HEK293 (cell line): ENCODE data around the gene PAK6.

ENCODE experiments used
- ZFP37 ChIP-seq: fragments of 450-650 bp; formaldehyde crosslinking; IDR thresholded peaks from 2 replicates; pipeline ENCODE4 v1.5.1; 2016; ENCODE audit warnings: missing biosample characterization, missing genetic modification characterization
- ZNF10 ChIP-seq: fragments of 450-650 bp; formaldehyde crosslinking; IDR thresholded peaks from 2 replicates; pipeline ENCODE4 v1.5.1; 2017; ENCODE audit warnings: missing biosample characterization, missing genetic modification characterization
- ZNF121 ChIP-seq: fragments of 450-650 bp; formaldehyde crosslinking; IDR thresholded peaks from 2 replicates; pipeline ENCODE4 v1.5.1; 2016; ENCODE audit warnings: missing biosample characterization, missing genetic modification characterization
- ZNF138 ChIP-seq: fragments of 450-650 bp; formaldehyde crosslinking; IDR thresholded peaks from 2 replicates; pipeline ENCODE4 v1.5.1; 2016; ENCODE audit warnings: missing biosample characterization, missing genetic modification characterization, borderline replicate concordance
- ZNF211 ChIP-seq: fragments of 450-650 bp; formaldehyde crosslinking; IDR thresholded peaks from 2 replicates; pipeline ENCODE4 v1.5.1; 2016; ENCODE audit warnings: low read depth, missing biosample characterization, missing genetic modification characterization
- ZNF274 ChIP-seq, 2 experiments: fragments of 200-500 bp in 1 of 2; fragments of 450-650 bp in 1 of 2; sonication (Bioruptor generic) in 1 of 2; formaldehyde crosslinking in 1 of 2; IDR thresholded peaks; 2 replicates each; pipeline versions ENCODE4 v1.5.1 to v1.6.1; 2014 to 2016; ENCODE audit warnings: borderline replicate concordance in 1 of 2, inconsistent platforms in 1 of 2, low read length in 1 of 2, missing biosample characterization in 1 of 2, missing genetic modification characterization in 1 of 2
- ZNF510 ChIP-seq: fragments of 450-650 bp; formaldehyde crosslinking; IDR thresholded peaks from 2 replicates; pipeline ENCODE4 v1.5.1; 2018; ENCODE audit warnings: mild to moderate bottlenecking, missing genetic modification characterization, missing biosample characterization; ENCODE audit not compliant: insufficient replicate concordance
- ZNF624 ChIP-seq: fragments of 450-650 bp; formaldehyde crosslinking; IDR thresholded peaks from 2 replicates; pipeline ENCODE4 v1.5.1; 2017; ENCODE audit warnings: missing biosample characterization, missing genetic modification characterization
- TF ChIP-seq, protein P1 (sequence below): fragments of 450-650 bp; formaldehyde crosslinking; IDR thresholded peaks from 2 replicates; pipeline ENCODE4 v1.5.1; 2016; ENCODE audit warnings: missing biosample characterization, missing genetic modification characterization
- TF ChIP-seq, protein P2 (sequence below): fragments of 450-650 bp; formaldehyde crosslinking; IDR thresholded peaks from 2 replicates; pipeline ENCODE4 v1.5.1; 2016; ENCODE audit warnings: missing biosample characterization, missing genetic modification characterization
- TF ChIP-seq, protein P3 (sequence below): fragments of 450-650 bp; formaldehyde crosslinking; IDR thresholded peaks from 2 replicates; pipeline ENCODE4 v1.5.1; 2017; ENCODE audit warnings: missing biosample characterization, missing genetic modification characterization
- TF ChIP-seq, protein P4 (sequence below): fragments of 450-650 bp; formaldehyde crosslinking; IDR thresholded peaks from 2 replicates; pipeline ENCODE4 v1.5.1; 2016; ENCODE audit warnings: missing biosample characterization, missing genetic modification characterization
- TF ChIP-seq, protein P5 (sequence below): fragments of 450-650 bp; formaldehyde crosslinking; IDR thresholded peaks from 2 replicates; pipeline ENCODE4; 2016; ENCODE audit warnings: missing biosample characterization, missing genetic modification characterization

DNA sequence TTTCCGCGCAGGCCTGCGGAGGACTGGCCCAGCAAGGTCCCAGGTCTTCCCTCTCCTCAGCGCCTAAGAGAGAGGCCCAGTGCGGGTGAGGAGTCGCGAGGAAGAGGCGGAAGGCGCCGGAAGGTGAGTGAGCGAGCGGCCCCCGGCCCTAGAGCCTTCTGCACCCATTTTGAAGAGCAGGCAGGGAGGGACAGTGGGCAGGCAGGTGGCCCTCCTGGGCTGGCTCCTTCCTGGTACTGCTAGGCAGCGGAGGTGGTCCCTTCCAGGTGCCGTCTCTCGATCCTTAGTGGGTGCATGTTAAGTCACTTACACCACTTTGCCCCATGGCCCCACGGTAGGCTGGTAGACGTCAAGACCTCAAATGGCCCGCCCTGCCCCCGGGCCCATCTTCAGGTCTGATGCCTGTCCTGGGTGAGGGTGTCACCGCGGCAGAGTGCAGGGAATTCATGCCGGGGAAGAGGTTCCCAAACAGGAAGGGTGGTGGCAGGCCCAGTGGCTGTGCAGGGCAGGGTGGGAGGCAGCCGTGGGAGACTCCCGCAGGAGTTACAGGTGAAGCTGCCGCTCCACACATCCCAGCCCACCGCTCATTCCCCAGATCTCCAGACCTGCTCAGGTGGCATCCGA lies 14.4 kb downstream of the PAK6 start:
- TF ChIP-seq, protein P1, sequence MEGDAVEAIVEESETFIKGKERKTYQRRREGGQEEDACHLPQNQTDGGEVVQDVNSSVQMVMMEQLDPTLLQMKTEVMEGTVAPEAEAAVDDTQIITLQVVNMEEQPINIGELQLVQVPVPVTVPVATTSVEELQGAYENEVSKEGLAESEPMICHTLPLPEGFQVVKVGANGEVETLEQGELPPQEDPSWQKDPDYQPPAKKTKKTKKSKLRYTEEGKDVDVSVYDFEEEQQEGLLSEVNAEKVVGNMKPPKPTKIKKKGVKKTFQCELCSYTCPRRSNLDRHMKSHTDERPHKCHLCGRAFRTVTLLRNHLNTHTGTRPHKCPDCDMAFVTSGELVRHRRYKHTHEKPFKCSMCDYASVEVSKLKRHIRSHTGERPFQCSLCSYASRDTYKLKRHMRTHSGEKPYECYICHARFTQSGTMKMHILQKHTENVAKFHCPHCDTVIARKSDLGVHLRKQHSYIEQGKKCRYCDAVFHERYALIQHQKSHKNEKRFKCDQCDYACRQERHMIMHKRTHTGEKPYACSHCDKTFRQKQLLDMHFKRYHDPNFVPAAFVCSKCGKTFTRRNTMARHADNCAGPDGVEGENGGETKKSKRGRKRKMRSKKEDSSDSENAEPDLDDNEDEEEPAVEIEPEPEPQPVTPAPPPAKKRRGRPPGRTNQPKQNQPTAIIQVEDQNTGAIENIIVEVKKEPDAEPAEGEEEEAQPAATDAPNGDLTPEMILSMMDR: no peak
- TF ChIP-seq ZNF138 (tag by site-specific recombination): no peak
- no peak for TF ChIP-seq ZFP37 (tag by site-specific recombination)
- TF ChIP-seq ZNF624 (tag by site-specific recombination): no peak
- no peak for TF ChIP-seq ZNF510
- TF ChIP-seq, protein P2, sequence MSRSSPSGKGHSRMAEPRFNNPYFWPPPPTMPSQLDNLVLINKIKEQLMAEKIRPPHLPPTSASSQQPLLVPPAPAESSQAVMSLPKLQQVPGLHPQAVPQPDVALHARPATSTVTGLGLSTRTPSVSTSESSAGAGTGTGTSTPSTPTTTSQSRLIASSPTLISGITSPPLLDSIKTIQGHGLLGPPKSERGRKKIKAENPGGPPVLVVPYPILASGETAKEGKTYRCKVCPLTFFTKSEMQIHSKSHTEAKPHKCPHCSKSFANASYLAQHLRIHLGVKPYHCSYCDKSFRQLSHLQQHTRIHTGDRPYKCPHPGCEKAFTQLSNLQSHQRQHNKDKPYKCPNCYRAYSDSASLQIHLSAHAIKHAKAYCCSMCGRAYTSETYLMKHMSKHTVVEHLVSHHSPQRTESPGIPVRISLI (tag by site-specific recombination): no peak
- TF ChIP-seq, protein P3, sequence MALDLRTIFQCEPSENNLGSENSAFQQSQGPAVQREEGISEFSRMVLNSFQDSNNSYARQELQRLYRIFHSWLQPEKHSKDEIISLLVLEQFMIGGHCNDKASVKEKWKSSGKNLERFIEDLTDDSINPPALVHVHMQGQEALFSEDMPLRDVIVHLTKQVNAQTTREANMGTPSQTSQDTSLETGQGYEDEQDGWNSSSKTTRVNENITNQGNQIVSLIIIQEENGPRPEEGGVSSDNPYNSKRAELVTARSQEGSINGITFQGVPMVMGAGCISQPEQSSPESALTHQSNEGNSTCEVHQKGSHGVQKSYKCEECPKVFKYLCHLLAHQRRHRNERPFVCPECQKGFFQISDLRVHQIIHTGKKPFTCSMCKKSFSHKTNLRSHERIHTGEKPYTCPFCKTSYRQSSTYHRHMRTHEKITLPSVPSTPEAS (tag by site-specific recombination): no peak
- TF ChIP-seq, protein P4, sequence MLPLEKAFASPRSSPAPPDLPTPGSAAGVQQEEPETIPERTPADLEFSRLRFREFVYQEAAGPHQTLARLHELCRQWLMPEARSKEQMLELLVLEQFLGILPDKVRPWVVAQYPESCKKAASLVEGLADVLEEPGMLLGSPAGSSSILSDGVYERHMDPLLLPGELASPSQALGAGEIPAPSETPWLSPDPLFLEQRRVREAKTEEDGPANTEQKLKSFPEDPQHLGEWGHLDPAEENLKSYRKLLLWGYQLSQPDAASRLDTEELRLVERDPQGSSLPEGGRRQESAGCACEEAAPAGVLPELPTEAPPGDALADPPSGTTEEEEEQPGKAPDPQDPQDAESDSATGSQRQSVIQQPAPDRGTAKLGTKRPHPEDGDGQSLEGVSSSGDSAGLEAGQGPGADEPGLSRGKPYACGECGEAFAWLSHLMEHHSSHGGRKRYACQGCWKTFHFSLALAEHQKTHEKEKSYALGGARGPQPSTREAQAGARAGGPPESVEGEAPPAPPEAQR: no peak
- TF ChIP-seq ZNF10: no peak
- TF ChIP-seq ZNF274 (IDR thresholded peaks at IDR 0.05; ENCODE audit: low read length): no peak
- TF ChIP-seq ZNF274 (tag by site-specific recombination; IDR thresholded peaks at IDR 0.05; ENCODE audit: borderline replicate concordance): no peak
- TF ChIP-seq, protein P5, sequence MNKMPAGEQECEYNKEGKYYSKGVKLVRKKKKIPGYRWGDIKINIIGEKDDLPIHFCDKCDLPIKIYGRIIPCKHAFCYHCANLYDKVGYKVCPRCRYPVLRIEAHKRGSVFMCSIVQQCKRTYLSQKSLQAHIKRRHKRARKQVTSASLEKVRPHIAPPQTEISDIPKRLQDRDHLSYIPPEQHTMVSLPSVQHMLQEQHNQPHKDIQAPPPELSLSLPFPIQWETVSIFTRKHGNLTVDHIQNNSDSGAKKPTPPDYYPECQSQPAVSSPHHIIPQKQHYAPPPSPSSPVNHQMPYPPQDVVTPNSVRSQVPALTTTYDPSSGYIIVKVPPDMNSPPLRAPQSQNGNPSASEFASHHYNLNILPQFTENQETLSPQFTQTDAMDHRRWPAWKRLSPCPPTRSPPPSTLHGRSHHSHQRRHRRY (tag by site-specific recombination): no peak
- no peak for TF ChIP-seq ZNF211 (tag by site-specific recombination)
- TF ChIP-seq ZNF121: no peak
